GM19025 (cell line): ENCODE measurements around the gene UTP4.
"Not testable (repeated sequence)": the region's sequence is repeated elsewhere in the genome, so short reads cannot be mapped to it uniquely, and the experiment has no call there.

Source experiments
- ATAC-seq: cut with Tn5 transposase; IDR thresholded peaks from one replicate; pipeline ENCODE4 v1.9.1; 2021; ENCODE audit warnings: mild to moderate bottlenecking, low read depth, moderate library complexity; ENCODE audit not compliant: unreplicated experiment

Gene UTP4

DNA sequence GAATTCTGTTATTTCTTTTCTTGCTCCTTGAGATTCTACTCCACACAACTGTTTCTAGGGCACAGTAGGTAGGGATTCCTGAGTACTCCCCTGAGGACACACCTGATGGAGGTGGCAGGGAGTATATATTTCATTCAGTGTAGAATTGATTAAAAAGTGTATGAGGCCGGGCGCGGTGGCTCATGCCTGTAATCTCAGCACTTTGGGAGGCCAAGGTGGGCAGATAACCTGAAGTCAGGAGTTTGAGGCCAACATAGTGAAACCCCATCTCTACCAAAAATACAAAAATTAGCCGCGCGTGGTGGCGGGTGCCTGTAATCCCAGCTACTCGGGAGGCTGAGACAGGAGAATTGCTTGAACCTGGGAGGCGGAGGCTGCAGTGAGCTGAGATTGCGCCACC lies 5.6 kb upstream of the UTP4 start:
- not testable (repeated sequence) for ATAC-seq

- ATAC-seq: no peak
These were observed 4.4 kb upstream of the UTP4 start for GRCh38 chr16:69127966-69128510.

DNA sequence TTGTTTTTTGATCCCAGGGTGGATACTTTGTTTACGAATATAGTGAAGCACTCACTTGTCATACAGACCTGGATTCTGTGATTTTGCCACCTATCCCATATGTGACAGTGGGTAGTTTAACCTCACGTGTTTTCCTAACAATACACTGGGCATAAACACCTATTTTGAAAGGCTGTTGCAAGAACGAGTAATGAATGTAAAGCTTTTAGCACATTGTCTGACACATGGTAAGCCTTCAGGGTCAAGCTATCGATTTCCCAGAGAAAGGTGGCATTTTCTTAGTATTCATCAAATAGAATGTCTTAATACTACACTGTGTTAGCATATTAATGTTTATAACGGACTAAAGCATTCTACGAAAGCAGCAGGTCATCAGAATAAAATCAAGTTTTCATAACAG lies 2.0 kb upstream of the UTP4 start:
- ATAC-seq: no peak

- no peak for ATAC-seq
These were observed 1.1 kb upstream of the UTP4 start for GRCh38 chr16:69131167-69131838.

- peak; percentile 38 for ATAC-seq
These were observed 518 bp upstream of the UTP4 start for GRCh38 chr16:69131839-69132423.

DNA sequence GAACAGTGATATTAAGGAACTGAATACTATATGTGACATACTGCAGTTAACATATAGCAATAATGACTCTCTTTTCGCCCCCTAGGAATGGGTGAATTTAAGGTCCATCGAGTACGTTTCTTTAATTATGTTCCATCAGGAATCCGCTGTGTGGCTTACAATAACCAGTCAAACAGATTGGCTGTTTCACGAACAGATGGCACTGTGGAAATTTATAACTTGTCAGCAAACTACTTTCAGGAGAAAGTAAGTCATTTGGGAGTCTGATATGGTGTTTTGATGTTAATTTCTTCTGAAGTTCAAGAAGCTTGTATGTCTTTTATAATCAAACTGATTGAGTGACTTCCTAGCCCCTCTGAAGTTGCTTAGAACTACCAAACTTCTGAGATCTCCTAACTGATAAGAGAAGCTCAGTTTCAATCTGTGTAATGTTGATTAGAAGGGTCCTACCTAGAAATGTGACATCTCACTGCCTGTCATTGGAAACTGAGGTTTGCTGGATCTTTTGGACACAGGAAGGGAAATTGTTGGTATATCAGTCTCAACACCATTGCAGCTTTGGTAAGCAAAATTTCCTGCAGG lies 1.0 kb downstream of the UTP4 start:
- no peak for ATAC-seq

GRCh38 chr16:69138608-69139007 lies 6.2 kb downstream of the UTP4 start:
- ATAC-seq: no peak

DNA sequence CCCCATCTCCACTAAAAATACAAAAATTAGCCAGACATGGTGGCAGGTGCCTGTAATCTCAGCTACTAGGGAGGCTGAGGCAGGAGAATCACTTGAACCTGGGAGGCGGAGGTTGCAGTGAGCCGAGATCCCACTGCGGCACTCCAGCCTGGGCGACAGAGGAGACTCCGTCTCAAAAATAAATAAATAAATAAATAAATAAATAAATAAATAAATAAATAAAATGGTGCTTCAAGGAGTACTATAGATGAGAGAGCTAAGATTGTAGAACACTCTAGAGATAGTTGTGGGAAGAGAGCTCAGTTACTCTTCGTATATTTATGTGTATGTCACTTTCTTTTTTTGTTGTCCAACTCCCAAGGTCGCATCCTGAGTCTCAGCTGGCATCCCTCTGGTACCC lies 7.0 kb downstream of the UTP4 start:
- ATAC-seq: not testable (repeated sequence)

DNA sequence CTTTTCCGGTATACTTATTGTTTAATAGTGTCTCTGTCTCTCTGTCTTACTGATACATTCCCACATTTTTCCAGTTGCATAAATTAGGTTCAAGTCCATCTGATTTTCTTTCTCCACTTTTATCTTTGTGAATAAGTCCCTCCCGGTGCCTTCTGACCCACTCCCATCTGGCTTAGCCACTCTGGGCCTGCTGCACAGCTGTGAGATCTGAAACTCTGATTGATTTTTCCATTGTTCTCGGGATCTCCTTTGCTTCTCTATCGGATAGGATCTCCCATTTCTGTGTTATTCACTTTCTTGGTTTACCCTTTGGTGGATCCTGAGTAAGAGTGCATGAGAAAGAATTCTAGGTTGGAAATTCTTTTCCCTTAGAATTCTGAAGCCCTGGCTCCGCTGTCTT lies 8.6 kb downstream of the UTP4 start:
- no peak for ATAC-seq

DNA sequence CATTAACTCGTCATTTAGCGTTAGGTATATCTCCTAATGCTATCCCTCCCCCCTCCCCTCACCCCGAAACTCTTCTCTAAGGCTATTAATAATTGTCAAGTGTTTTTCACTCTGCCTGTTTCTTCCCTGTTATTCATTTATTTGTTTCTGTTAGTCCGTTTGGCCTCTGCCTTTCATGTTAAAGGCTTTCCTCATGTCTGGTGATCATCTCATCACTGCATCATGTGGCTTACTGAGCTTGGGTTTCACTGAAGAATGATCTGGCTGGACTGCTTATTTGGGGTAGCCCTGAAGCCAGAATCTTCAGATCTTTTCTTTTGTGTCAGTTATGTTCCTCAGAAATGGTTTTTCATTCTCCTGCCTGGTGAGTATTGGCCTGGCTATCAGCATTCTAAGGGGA lies 9.5 kb downstream of the UTP4 start:
- ATAC-seq: no peak

- ATAC-seq: no peak
These were observed 10.7 kb downstream of the UTP4 start for GRCh38 chr16:69143116-69143515.

DNA sequence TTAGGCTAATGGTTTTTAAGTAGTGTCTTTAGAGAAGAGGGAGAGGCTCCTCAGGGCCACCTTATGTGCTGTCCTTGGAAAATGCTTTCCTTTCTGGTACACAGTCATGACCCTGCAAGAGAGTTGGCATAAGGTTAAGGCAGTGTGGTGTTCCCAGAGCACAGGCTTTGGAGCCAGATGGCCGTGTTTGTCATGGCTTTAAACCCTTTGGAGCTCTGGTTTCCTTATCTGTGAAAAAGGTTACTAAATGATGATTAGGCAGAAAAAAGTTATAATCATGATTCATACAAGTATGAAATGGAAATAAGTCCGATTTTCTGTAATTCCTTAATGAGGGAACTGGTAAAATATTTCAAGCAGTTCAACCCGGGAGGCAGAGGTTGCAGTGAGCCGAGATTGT lies 13.2 kb downstream of the UTP4 start:
- ATAC-seq: no peak

GRCh38 chr16:69149621-69150020 lies 17.2 kb downstream of the UTP4 start:
- not testable (repeated sequence) for ATAC-seq

GRCh38 chr16:69150146-69150865 lies 17.9 kb downstream of the UTP4 start:
- no peak for ATAC-seq

DNA sequence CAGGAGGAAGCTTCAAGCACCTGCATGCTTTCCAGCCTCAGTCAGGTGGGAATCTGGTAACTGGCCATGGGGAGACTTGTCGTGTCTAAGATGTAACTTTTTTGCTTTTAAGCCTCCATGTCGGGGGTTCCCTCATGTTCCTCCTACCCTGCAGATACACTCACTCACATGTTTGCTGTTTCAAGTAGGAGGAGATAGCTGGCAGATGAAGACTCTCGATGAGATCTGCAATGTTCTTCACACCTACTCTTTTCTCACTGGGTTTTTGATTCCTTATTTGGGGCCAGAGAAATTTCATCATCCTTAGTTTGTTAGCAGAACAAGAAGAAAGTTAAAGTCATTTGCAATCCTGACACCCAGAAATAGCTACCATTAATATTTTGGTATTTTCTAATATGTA lies 24.7 kb downstream of the UTP4 start:
- ATAC-seq: no peak

DNA sequence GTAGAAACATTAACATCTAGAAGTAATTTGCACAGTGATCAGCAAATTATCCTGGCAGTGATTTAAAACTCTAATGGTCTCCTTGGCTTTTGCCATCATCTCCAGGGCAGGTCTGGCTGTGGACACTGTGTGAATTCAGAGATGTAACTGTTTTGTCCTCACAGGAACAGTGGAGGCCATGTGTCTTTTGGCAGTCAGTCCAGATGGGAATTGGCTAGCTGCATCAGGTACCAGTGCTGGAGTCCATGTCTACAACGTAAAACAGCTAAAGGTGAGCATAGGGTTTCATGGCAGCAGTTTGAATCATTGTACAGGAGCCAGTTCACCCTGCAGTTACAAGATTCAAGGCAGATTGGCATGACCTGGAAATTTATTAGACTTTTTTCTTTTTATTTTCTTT lies 27.7 kb downstream of the UTP4 start:
- no peak for ATAC-seq

- ATAC-seq: no peak
These were observed 33.1 kb downstream of the UTP4 start for GRCh38 chr16:69165584-69165983.

DNA sequence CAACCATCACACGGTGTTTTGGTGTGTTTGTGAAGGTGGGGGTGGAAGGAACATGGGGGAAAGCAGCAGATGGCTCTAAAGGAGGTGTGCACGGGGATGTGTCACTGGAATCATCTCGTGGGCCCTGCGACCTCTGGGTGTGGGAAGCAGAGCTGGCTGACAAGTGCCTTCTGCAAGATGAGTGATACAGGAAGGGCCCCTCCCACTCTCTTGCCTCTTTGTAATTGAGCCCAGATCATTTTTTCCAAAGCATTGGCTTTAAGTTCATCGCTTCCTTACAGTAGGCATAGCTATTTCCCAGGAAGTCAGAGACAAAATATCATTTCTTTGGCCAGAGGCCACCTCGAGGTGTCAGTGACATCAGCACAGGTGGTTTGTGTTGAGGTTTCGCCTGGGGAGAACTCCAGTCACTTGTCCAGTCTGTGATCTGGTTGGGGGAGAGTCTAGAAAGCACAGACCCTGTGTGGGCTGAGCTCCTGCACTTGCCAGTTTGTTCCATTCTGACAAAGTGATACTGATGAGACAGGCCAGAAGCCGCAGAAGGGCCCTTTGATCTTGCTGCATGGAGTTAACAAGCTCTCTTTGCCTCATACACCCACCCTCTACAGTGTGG lies 33.9 kb downstream of the UTP4 start:
- no peak for ATAC-seq

- ATAC-seq: no peak
These were observed 34.8 kb downstream of the UTP4 start for GRCh38 chr16:69166946-69167930.

GRCh38 chr16:69169051-69169450 lies 36.6 kb downstream of the UTP4 start:
- no peak for ATAC-seq
